Measurements from ENCODE around the gene RGPD4.

RGPD4 gene

GRCh38 chr2:107927034-107927534 lies 100.4 kb downstream of the RGPD4 start:
- DNase-seq (ENCODE audit: extremely low read depth in 1 of 2, low read depth in 1 of 2) = no peak

- no peak for DNase-seq (ENCODE audit: extremely low read depth in 1 of 2, low read depth in 1 of 2)
Observed at GRCh38 chr2:107931412-107931811, 104.7 kb downstream of the RGPD4 start.

- no peak for DNase-seq (ENCODE audit: extremely low read depth in 1 of 2, low read depth in 1 of 2)
Observed at GRCh38 chr2:107932488-107932887, 105.8 kb downstream of the RGPD4 start.

- no peak for DNase-seq (ENCODE audit: extremely low read depth in 1 of 2, low read depth in 1 of 2)
Observed at GRCh38 chr2:107932979-107933378, 106.3 kb downstream of the RGPD4 start.

- no peak for DNase-seq (ENCODE audit: extremely low read depth in 1 of 2, low read depth in 1 of 2)
Observed at GRCh38 chr2:107936433-107937359, 110.0 kb downstream of the RGPD4 start.

Data from activated CD8-positive, alpha-beta memory T cell treated with anti-CD3 and anti-CD28 coated beads for 1 hour (primary cell).